Activated CD8-positive, alpha-beta memory T cell treated with anti-CD3 and anti-CD28 coated beads for 1 hour (primary cell): Measurements from ENCODE around the gene GPC6.

Experiments used
- DNase-seq, 2 donors: peaks; one replicate each; pipeline ENCODE4 v3.0.0-alpha.2; 2020; ENCODE audit warnings: low read depth in 1 of 2; ENCODE audit errors: extremely low read depth in 1 of 2

GPC6 gene

GRCh38 chr13:94065741-94066140 is 839.1 kb downstream of the GPC6 start:
- no peak for DNase-seq

DNA sequence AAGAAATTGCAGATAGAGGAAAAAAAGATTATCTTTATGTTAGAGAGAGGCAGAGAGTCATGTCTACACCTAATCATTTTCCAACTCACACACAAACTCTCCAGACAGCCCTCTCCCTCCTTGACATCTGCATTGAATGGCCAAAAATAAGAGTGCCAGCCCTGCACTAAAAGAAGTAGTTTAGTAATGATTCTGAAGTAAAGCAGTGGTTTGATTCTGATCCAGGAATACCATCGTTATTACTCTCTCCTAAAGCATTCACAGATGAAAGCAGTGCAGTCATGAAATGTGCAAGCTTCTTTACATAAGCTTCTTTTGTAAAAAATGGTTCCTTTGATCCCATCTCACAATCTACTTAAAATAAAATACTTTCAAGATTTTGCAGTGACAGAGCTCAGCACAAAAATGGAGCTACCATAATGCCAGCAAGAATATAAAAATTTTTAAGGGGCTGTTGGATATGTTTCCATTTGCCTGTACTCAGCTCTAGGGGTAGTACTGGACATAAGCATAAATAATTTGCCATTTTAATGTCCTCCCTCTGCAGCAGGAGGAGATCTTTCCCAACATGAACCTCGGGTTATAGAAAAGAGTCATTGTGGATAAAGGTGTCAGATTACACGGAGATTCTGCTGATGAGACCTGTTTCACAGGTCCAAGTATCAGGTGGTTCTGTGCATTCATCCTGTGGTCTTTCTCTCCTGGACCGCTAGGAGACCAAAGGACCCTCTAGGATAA is 846.6 kb downstream of the GPC6 start:
- DNase-seq = no peak

DNA sequence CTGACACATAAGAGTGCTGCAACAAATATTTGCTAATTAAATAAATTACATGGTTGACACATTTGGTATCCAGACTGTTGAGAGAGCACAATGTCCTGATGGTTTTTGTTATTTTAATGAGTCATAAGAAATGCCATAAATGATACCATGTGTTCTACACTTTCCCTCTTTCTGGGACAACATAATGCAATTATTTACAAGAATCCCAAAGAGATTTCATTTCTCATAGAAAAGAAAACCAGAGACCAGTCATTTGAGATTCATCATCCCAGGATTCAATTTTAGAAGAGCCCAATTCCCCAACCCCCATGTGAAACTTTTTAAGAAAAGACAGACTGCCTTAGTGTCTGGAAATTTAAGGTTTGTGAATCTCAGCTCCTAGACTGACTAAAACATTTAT is 853.3 kb downstream of the GPC6 start:
- no peak for DNase-seq

- no peak for DNase-seq
These were observed 853.9 kb downstream of the GPC6 start for GRCh38 chr13:94080527-94080926.

GRCh38 chr13:94087100-94087499 is 860.5 kb downstream of the GPC6 start:
- DNase-seq = no peak

GRCh38 chr13:94088742-94089141 is 862.1 kb downstream of the GPC6 start:
- DNase-seq = no peak

GRCh38 chr13:94090773-94091480 is 864.3 kb downstream of the GPC6 start:
- DNase-seq = no peak

GRCh38 chr13:94093652-94094315 is 867.2 kb downstream of the GPC6 start:
- no peak for DNase-seq

DNA sequence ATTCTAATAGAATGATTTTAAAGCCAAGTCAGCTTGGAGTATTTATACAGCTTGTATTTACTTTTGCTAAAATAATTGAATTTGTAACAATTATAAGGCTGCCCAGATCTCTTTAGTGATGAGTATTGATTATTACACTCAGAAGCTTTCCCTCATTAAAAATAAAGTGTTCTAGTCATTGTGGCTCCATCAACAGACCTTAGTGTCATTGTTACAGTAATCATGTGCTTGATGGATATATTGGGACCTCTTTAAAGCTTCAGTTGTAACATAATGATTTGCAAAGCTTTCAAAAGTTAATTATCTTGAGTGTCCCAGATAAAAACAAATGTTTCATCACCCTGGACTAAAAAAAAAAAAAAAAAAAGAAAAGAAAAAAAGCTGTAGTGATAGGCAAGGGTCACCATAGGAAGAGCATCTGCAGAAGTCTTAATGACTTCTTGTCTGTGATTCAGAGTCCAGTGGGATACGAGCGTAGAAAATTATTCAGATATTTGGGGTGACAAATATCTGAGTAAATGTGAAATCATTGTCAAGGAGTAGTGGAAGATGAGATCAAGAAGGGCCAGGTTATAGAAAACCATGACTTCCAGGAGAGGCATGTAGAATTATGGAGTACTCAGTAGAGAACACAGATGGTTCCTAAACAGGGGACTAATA is 883.2 kb downstream of the GPC6 start:
- DNase-seq = no peak

GRCh38 chr13:94112227-94112626 is 885.6 kb downstream of the GPC6 start:
- DNase-seq = no peak

GRCh38 chr13:94112731-94113130 is 886.1 kb downstream of the GPC6 start:
- DNase-seq = no peak

DNA sequence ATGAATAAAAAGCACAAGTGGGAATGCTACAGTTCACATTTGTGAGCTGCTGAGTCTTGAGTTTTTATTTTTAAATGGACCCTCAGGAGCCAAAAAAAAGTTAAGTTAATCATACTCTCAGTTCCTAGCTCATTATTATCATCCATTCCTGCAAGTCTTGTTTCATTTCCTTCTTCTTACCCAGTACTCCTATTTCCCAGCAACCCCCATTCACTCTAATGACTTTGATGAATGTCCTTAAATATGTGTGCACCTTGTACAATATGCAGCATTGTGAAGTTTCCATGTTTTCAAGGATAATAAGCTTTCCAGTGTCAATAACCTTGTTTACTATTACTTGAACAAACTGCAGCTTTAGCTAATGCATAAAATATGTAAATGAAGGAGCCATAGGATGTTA is 886.6 kb downstream of the GPC6 start:
- DNase-seq = no peak

DNA sequence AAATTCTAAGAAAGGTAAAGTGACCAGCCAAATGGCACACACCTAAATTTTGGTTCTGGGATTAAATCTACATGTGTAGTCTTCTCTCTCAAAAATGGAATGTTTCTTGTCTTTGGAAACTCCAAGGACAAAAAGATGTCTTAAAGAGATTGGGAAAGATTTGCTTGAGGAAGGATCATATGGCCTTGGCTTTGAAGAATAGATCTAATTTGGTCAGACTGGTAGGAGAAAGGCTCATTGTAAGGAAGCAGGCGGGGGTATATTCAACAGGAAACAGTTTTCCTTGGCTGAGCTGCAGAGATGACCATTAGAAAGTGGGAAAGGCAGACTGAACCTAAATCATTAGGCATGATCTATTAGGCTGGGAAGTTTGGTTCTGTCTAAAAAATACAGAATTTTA is 887.6 kb downstream of the GPC6 start:
- no peak for DNase-seq

- DNase-seq = no peak
These were observed 888.4 kb downstream of the GPC6 start for GRCh38 chr13:94115054-94115453.

DNA sequence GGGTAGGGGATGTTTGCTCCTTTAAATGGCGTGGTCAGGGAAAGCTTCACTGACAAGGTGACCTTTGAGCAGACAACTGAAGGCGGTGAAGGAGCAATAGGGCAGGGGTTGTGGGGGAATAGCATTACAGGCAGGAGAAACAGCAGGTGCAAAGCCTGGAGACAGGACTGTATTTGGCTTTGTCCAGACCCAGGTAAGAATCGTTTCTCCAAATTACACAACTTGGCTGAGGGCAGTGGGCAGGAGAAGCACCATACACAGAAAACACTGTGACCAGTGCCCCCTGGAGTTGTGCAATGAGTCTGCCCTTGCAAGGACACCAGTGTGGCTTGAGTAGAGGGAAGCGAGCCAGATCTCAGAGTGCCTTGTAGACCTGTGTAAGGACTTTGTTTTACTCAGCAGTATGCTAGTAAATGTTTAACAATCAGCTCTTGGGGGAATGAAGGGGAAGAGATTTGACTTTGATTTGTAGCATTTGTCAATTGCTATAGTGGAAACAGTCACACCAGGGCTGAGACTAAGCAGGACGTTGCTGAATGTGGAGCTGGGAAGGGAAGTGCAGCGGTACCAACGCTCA is 892.8 kb downstream of the GPC6 start:
- DNase-seq = no peak

- no peak for DNase-seq
These were observed 894.3 kb downstream of the GPC6 start for GRCh38 chr13:94120878-94121277.

DNA sequence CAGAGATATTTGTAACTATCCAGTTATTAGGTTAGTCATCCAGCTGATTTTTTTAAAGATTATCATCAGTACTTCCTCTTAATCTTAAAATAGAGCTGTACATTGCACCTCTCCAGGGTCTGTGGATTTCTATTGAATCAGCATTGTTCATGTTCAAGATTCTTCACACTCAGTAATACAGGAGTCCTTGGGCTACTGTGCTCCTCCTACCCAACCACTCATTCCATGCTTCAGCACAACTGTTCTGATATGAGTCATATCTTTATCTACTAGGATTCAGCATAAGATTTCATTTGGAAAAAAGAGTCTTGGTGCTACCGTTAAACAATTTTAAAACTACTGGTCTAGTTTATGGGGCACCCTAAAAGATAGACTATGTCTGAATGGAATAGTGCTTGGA is 895.1 kb downstream of the GPC6 start:
- DNase-seq = no peak

DNA sequence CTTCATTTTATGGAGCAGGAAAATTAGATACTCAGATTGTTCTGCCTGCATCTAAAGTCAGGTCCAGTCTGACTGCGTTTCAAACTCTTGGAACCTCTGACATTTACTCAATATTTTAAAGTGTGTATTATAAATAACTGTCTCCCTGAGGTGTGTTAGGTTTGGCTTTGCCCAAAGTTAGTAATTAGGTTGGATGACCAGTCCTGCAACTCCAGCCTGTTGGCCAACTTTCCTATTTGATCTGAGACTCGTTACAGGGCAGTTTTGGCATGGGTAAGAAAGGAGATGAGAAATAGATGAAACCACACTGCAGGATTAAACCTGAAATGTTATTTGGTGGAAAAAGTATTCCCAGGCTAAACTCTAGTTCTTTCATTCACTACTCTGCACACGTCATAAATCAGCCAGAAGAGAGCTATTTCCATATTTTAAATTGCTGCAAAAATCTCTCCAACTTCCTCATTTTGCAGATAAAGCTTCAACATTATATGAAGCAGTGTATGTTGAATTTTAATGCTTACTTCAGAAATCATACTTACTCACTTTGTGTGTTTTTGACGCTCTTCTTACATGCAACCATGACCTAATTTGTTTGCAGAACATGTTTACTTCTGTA is 895.8 kb downstream of the GPC6 start:
- DNase-seq = no peak

DNA sequence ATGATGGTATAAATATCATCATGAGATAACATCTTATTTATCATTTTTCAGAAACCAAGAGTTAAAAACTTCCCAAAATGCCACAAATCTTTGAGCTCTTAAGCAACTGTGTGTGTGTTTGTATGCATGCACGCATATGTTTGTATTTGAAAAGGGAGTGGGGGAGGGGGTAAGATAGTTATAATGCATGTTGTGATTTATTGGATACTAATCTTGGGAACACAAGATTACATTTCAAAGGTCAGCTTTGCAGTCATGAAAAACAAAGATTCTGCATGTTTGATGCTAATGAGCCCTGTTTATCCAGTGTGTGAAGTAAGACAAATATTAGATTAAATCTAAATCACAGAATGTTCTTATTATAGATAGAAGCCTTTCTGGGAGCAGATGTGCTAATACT is 897.0 kb downstream of the GPC6 start:
- DNase-seq = no peak

GRCh38 chr13:94128430-94128829 is 901.8 kb downstream of the GPC6 start:
- DNase-seq = no peak

GRCh38 chr13:94129490-94129894 is 902.9 kb downstream of the GPC6 start:
- DNase-seq = no peak
